Esophagus muscularis mucosa (tissue), 4 donors: ENCODE data around the gene OTOGL. TPM values are rescaled to one million over a fixed set of nuclear protein-coding genes. Genes with fewer than 3 reads are reported as not detected.
A peak's percentile ranks its signal among the peaks of the same experiment; 100 is the strongest.

Experiments used
- DNase-seq: peaks from one replicate; pipeline ENCODE4 v3.0.0-alpha.2; 2017; ENCODE audit errors: extremely low spot score
- H3K27ac ChIP-seq, 4 donors: fragments of 200-600 bp; sonication (generic); replicated peaks in 1 of 4; 1 replicate in 3 of 4; 2 replicates in 1 of 4; pipeline ENCODE4 v1.5.1; 2016 to 2019; ENCODE audit warnings: mild to moderate bottlenecking in 1 of 4
- H3K27me3 ChIP-seq, 4 donors: fragments of 200-600 bp; sonication (generic); one replicate each; pipeline versions ENCODE4 v1.5.1 to v1.6.0; 2016 to 2019
- H3K36me3 ChIP-seq, 4 donors: fragments of 200-600 bp; sonication (generic); one replicate each; pipeline ENCODE4 v1.5.1; 2016 to 2019
- H3K4me1 ChIP-seq, 4 donors: fragments of 200-600 bp; sonication (generic); one replicate each; pipeline ENCODE4 v1.5.1; 2016 to 2019
- H3K4me3 ChIP-seq, 4 donors: fragments of 200-600 bp; sonication (generic); 1 replicate in 2 of 4; 2 replicates in 2 of 4; pipeline ENCODE4 v1.5.1; 2016 to 2019; ENCODE audit warnings: mild to moderate bottlenecking in 4 of 4, moderate library complexity in 1 of 4
- H3K9me3 ChIP-seq, 4 donors: fragments of 200-600 bp; sonication (generic); 1 replicate in 3 of 4; 2 replicates in 1 of 4; pipeline ENCODE4 v1.5.1; 2016 to 2019
- CTCF ChIP-seq, 3 experiments: fragments of 200-600 bp in 2 of 3; fragments of 450-650 bp in 1 of 3; sonication (generic) in 2 of 3; IDR thresholded peaks; one replicate each; pipeline ENCODE4 v1.5.1; 2017 to 2019; ENCODE audit warnings: antibody characterized with exemption in 3 of 3, mild to moderate bottlenecking in 2 of 3, moderate library complexity in 1 of 3
- EP300 ChIP-seq: sonication (generic); formaldehyde crosslinking; IDR thresholded peaks from one replicate; pipeline ENCODE4 v1.6.1; 2017; ENCODE audit warnings: antibody characterized with exemption
- POLR2A ChIP-seq: fragments of 450-650 bp; IDR thresholded peaks from one replicate; pipeline ENCODE4 v1.6.1; 2017; ENCODE audit warnings: antibody characterized with exemption, moderate library complexity, mild to moderate bottlenecking, low read depth
- POLR2AphosphoS5 ChIP-seq, 2 donors: sonication (generic); formaldehyde crosslinking; IDR thresholded peaks; one replicate each; pipeline ENCODE4 v1.6.1; 2017; ENCODE audit warnings: antibody characterized with exemption in 2 of 2
- whole genome bisulfite sequencing: methylation state at CpG from one replicate; pipeline ENCODE4 v1.1.5; 2018; 5-methylcytosine and 5-hydroxymethylcytosine counted together
- intact Hi-C: fragments of 100-400 bp; cut with DNase I; formaldehyde crosslinking; loops from one replicate; pipeline ENCODE4 v1.15.1; 2023
- small RNA-seq, 3 donors: library from RNA; depleted of rRNA; stranded (forward); fragments of <200 nt; gene quantifications; one replicate each; pipeline ENCODE3, GENCODE V24; 2016
- total RNA-seq, 4 donors: library from RNA; depleted of rRNA; stranded (reverse); fragments of >200 nt; gene quantifications; one replicate each; pipeline versions ENCODE4 v1.1.0 to v1.2.1, GENCODE V29; 2016

OTOGL gene
- total RNA-seq, 4 donors from 2014 or later = 0.83 to 2.0 (median 1.6) TPM

- no peak overlapping the region for H3K4me3 ChIP-seq
- H3K36me3 ChIP-seq = no peaks in the 10 kb centered on the region
- H3K9me3 ChIP-seq = no peaks in the 10 kb centered on the region
- H3K27ac ChIP-seq = peak overlapping the region in 3 of 4 donors; percentile 26 to 46 (median 33)
- intact Hi-C loops = loop anchor here (10.0 kb wide), 1 partner anchor 55 kb away; no protein-coding TSS in a partner anchor
- H3K4me1 ChIP-seq = peaks cover 4 to 29% (median 22%) of the 10 kb centered on the region in 4 donors
- H3K27me3 ChIP-seq = no peaks in the 10 kb centered on the region
- no peak for DNase-seq
- TF ChIP-seq POLR2A (no peak), EP300 (no peak), CTCF (IDR thresholded peaks at IDR 0.05) (no peak), POLR2AphosphoS5 (IDR thresholded peaks at IDR 0.05) (no peak)
Measured at GRCh38 chr12:80419644-80420043, 320.3 kb downstream of the OTOGL start.

GRCh38 chr12:80420075-80420474 lies 320.7 kb downstream of the OTOGL start:
- peak overlapping the region in 3 of 4 donors; percentile 26 to 46 (median 33) for H3K27ac ChIP-seq
- TF ChIP-seq EP300 (no peak), CTCF (IDR thresholded peaks at IDR 0.05) (no peak), POLR2A (no peak), POLR2AphosphoS5 (IDR thresholded peaks at IDR 0.05) (no peak)
- no peaks in the 10 kb centered on the region for H3K27me3 ChIP-seq

GRCh38 chr12:80422550-80422949 lies 323.2 kb downstream of the OTOGL start:
- no peak for DNase-seq
- H3K4me1 ChIP-seq = peaks cover 4 to 29% (median 22%) of the 10 kb centered on the region in 4 donors
- no peak for TF ChIP-seq POLR2A
- TF ChIP-seq POLR2AphosphoS5 (IDR thresholded peaks at IDR 0.05) = no peak
- no peak for TF ChIP-seq CTCF (IDR thresholded peaks at IDR 0.05)
- no peak for TF ChIP-seq EP300
- intact Hi-C loops = no loop called here
- H3K27ac ChIP-seq = no peak overlapping the region
- no peaks in the 10 kb centered on the region for H3K36me3 ChIP-seq
- H3K4me3 ChIP-seq = no peak overlapping the region
- WGBS = 25% methylated on average over 2 of the region's 2 CpGs
- H3K9me3 ChIP-seq = no peaks in the 10 kb centered on the region
- no peaks in the 10 kb centered on the region for H3K27me3 ChIP-seq

More at GRCh38 chr12:80420075-80420474, 320.7 kb downstream of the OTOGL start:
- DNase-seq = no peak
- Histone ChIP-seq H3K4me1 (peaks cover 4 to 29% (median 22%) of the 10 kb centered on the region in 4 donors), H3K9me3 (no peaks in the 10 kb centered on the region), H3K4me3 (no peak overlapping the region), H3K36me3 (no peaks in the 10 kb centered on the region)
- intact Hi-C loops = no loop called here

Small RNAs within 50 kb of the gene (small RNA-seq; reads per million reads assigned to genes)
- gene RN7SKP261 = 0 reads per million in 3 donors
- gene RNU7-106P = 0 reads per million in 3 donors

Other genes with a start within 250 kb of the OTOGL start
- gene PPP1R12A, start 164.4 kb upstream of the OTOGL start, total RNA-seq = 100 to 1,000 TPM; 441 to 691 (median 542) TPM